NT2/D1 (cell line): ENCODE data around the gene NSF.
"Not testable (repeated sequence)": the region's sequence is repeated elsewhere in the genome, so short reads cannot be mapped to it uniquely, and the experiment has no call there.

Source experiments
- DNase-seq: peaks from one replicate; pipeline ENCODE4 v3.0.0-alpha.2; 2011; ENCODE audit warnings: low read depth, low spot score
- H3K27me3 ChIP-seq: 2 replicates; pipeline ENCODE4 v1.6.0; 2011; ENCODE audit warnings: mild to moderate bottlenecking; ENCODE audit not compliant: insufficient read length, insufficient read depth
- H3K36me3 ChIP-seq: 2 replicates; pipeline ENCODE4 v1.6.1; 2011; ENCODE audit warnings: mild to moderate bottlenecking, low read length, mixed read lengths; ENCODE audit not compliant: insufficient read depth, insufficient read length
- H3K4me1 ChIP-seq: 2 replicates; pipeline ENCODE4 v1.5.1; 2011; ENCODE audit not compliant: insufficient read depth, insufficient read length
- H3K4me3 ChIP-seq: 2 replicates; pipeline ENCODE4 v1.5.1; 2011; ENCODE audit warnings: low read depth; ENCODE audit not compliant: insufficient read length
- H3K9ac ChIP-seq: 2 replicates; pipeline ENCODE4 v1.6.0; 2011; ENCODE audit warnings: low read depth; ENCODE audit not compliant: insufficient read length
- H3K9me3 ChIP-seq: 2 replicates; pipeline ENCODE4 v1.5.1; 2011; ENCODE audit warnings: mild to moderate bottlenecking, low read length; ENCODE audit not compliant: insufficient read depth

The NSF gene

DNA sequence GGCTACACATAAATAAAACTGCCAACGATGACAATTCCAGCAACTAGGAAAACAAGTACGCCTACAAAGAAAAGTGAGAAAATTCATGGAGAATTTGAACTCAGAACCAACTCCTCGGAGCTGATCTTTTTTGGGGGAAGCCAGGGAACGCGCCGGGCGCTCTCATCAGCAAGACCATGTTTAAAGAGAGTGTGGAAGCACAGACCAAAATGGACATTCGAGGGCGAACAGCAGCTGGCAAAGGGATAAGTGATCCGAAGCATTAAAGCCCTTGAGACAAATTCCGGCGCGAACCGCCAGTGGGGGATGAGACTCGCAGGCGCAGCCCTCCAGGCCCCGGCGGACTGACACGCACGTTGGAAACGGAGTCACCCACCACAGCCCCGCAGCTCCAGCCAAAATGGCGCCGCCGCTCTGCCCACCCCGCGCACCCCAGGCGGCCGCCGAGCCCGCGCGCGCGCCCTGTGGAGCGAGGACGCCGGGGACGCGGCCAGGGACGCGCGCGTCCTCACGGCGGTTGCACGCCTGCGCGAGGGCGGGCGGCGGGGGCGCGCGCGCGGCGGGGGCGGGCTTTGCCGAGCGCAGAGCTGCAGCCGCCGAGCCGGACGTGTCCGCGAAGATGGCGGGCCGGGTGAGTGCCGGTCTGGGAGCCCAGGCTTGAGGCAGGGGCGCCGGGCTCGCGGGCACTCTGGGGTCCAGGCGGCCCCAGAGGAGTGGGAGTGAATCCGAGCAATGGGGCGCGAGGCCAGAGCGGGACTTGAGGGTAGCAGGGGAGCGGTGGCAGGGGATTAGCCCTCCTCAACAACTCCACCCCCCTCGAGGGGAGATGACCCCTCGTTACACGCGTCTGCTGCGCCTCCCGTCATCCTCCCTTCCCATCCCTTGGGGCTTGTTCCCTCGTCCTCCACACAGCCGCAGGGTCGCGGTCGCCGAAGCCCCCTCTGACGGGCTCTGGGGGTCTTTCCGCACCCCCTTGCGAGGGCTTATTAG is at the start of gene NSF:
Gene NSF, plus strand, starts transcription at position 513 of the 990 bp plus-strand sequence. Its CDS starts 107 bp downstream, at position 620.
- not testable (repeated sequence) for H3K9ac ChIP-seq, H3K36me3 ChIP-seq, DNase-seq, H3K4me1 ChIP-seq, H3K27me3 ChIP-seq, H3K4me3 ChIP-seq, H3K9me3 ChIP-seq

DNA sequence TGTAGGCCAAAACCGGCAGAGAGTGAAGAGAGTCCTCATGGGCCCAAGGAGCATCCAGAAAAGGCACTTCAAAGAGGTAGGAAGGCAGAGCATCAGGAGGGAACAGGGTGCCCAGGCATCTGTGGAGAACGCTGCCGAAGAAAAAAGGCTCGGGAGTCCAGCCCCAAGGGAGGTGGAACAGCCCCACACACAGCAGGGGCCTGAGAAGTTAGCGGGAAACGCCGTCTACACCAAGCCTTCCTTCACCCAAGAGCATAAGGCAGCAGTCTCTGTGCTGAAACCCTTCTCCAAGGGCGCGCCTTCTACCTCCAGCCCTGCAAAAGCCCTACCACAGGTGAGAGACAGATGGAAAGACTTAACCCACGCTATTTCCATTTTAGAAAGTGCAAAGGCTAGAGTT is 41.9 kb upstream of the NSF start:
- not testable (repeated sequence) for H3K27me3 ChIP-seq, H3K4me3 ChIP-seq, H3K9ac ChIP-seq, DNase-seq, H3K36me3 ChIP-seq, H3K9me3 ChIP-seq, H3K4me1 ChIP-seq

DNA sequence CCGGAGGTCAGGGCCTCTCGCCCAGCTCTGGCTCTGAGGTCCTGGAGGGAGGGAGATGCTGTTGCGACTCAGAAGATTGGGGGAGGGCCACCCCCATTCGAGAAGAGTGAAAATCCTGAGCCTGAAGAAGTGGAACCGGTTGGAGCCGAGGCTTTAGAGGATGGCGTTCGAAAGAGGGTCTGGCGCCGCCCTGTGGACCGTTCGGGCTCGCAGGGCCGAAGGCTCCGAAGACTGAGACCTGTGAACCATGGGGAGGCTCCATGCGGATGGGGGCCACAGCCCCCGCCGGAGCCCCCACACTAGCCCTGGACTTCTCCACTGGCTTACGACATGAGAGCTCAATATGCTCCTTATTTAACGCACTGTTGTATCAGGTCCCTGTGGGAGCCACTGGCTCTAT is 31.3 kb upstream of the NSF start:
- H3K36me3 ChIP-seq, H3K4me3 ChIP-seq, DNase-seq, H3K27me3 ChIP-seq, H3K9me3 ChIP-seq, H3K9ac ChIP-seq, H3K4me1 ChIP-seq: not testable (repeated sequence)

DNA sequence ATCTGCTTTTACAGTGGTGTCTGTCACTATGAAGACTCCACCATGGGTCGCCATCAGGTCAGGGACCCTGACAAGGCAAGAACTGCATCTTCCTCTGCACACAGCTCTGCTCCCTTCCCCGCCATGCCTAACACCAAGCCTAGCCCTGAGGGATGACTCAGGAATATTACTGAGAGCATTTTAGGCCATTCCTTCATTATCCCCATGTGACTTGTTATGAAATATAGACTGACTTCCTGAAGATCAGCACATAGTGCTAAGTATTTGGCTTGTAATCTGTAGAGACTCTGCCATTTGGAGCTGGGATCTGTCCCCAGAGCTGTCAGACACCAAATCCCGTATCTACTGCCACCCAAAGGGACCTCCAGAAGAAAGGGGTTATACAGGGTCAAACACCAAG is 30.4 kb upstream of the NSF start:
- not testable (repeated sequence) for H3K4me1 ChIP-seq, DNase-seq, H3K9me3 ChIP-seq, H3K36me3 ChIP-seq, H3K9ac ChIP-seq, H3K4me3 ChIP-seq, H3K27me3 ChIP-seq

- not testable (repeated sequence) for H3K36me3 ChIP-seq, H3K9ac ChIP-seq, H3K4me3 ChIP-seq, DNase-seq, H3K9me3 ChIP-seq, H3K4me1 ChIP-seq, H3K27me3 ChIP-seq
Observed at GRCh38 chr17:46566284-46566683, 24.2 kb upstream of the NSF start.

- not testable (repeated sequence) for DNase-seq, H3K4me1 ChIP-seq, H3K27me3 ChIP-seq, H3K9me3 ChIP-seq, H3K36me3 ChIP-seq, H3K4me3 ChIP-seq, H3K9ac ChIP-seq
Observed at GRCh38 chr17:46566980-46567379, 23.5 kb upstream of the NSF start.

DNA sequence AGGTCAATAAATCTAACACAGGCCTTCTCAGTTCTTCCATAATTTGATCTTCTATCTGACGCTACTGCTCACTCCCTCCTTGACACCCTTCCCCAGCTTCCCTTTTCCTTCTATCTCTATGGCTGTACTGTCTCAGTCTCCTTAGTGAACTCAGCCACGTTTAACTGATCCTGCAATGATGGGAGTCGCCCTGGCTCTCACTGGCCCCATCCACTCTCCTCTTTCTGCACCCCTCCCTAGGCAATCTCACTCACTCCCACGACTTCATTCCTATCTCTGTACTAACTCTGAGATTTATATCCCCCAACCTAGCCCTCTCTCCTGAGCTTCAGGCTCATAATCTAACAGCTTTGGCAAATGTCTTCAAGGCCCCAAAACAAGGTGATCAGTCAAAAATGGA is 18.7 kb upstream of the NSF start:
- H3K36me3 ChIP-seq, H3K9ac ChIP-seq, H3K4me1 ChIP-seq, H3K27me3 ChIP-seq, H3K9me3 ChIP-seq, H3K4me3 ChIP-seq, DNase-seq: not testable (repeated sequence)

DNA sequence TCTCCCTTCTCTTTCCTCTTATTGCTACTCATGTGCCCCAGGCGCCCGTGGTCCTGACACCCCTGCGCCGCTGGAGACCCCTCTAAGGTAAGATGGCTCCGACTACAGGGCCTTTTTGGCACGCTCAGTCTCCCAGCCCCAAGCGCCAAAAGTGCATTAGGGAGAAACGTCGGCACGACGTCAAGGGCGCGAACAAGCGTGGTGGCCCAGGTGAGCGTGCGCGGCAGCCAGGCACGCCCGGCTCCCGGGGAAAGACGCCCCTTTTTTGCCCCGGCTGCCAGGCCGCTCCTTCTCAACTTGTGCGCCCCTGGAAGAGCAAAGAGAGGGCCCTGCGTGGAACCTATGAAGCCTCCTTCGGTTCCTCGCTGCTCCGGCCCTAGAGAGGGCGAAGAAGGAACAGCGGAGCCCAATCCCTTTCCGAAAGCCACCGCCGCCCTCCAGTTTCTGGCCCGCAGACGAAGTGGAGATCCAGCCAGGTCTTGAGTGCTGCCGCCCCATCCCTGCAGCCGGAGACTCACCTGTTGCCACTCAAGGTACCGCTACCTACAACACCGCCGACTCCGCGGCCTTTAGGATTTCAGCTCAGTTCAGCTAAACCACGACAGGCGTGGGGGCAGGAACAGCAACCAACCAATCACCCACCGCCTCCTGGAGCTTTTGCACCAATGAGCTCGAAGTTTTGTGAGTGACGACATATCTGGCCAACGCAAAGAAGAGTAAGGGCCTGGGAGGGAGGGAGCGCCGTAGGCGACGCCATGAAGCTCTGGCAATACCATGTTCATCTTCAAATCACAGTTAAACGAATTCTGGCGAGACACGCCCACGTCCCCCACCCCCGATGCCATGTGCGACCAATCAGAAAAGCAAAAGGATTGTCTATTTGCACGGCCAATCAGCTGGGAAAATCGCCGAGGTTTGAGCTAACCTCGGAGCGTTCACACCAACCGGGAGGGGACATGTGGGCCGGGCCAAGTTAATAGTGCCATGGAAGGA is 11.1 kb upstream of the NSF start, which contains the start of gene ARL17A:
Gene ARL17A, minus strand, starts transcription at position 609 of the 993 bp plus-strand sequence. CDS start 3,369 bp downstream, outside the sequence.
- not testable (repeated sequence) for H3K9me3 ChIP-seq, H3K27me3 ChIP-seq, H3K4me3 ChIP-seq, H3K4me1 ChIP-seq, H3K36me3 ChIP-seq, DNase-seq, H3K9ac ChIP-seq

GRCh38 chr17:46580082-46580481 is 10.4 kb upstream of the NSF start:
- H3K36me3 ChIP-seq, H3K4me1 ChIP-seq, H3K9ac ChIP-seq, H3K9me3 ChIP-seq, H3K27me3 ChIP-seq, DNase-seq, H3K4me3 ChIP-seq: not testable (repeated sequence)

- not testable (repeated sequence) for H3K9ac ChIP-seq, DNase-seq, H3K36me3 ChIP-seq, H3K9me3 ChIP-seq, H3K27me3 ChIP-seq, H3K4me1 ChIP-seq, H3K4me3 ChIP-seq
Observed at GRCh38 chr17:46585444-46585843, 5.0 kb upstream of the NSF start.

GRCh38 chr17:46591332-46591731 is 863 bp downstream of the NSF start:
- H3K36me3 ChIP-seq, H3K4me1 ChIP-seq, H3K27me3 ChIP-seq, H3K4me3 ChIP-seq, H3K9me3 ChIP-seq, H3K9ac ChIP-seq, DNase-seq: not testable (repeated sequence)
